Measurements from ENCODE around the gene ST6GALNAC4.

DNA sequence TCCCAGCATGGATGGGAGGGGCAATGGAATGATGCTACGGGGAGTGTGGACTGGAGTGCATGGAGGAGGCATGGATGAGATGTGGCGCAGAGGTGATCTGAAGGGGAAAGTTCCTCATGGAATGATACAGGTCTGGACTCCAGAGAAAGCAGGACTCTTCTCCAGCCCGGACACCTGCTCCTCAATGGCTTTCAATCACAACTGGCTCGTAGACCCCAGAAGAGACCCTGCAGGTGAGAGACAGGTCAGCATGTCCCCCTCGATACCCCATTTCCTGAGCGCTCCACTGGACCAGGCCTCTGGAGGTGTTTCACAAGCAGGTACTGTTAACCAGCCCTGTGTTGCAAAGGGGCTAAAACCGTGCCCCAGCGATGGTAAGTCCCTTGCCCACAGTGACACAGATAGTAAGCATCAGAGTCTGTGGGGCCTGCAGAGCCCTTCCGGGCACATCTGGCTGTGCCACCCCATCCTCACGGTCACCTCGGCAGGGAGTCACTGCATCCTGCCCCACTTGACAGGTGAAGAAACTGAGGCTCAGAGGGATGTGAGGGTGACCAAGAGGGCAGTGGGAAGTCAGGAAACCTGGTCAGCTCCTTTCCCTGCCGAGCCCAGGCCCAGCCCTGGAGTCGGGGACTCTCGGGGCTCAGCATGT, 26.3 kb upstream of the ST6GALNAC4 start:
- TF ChIP-seq, protein P1, sequence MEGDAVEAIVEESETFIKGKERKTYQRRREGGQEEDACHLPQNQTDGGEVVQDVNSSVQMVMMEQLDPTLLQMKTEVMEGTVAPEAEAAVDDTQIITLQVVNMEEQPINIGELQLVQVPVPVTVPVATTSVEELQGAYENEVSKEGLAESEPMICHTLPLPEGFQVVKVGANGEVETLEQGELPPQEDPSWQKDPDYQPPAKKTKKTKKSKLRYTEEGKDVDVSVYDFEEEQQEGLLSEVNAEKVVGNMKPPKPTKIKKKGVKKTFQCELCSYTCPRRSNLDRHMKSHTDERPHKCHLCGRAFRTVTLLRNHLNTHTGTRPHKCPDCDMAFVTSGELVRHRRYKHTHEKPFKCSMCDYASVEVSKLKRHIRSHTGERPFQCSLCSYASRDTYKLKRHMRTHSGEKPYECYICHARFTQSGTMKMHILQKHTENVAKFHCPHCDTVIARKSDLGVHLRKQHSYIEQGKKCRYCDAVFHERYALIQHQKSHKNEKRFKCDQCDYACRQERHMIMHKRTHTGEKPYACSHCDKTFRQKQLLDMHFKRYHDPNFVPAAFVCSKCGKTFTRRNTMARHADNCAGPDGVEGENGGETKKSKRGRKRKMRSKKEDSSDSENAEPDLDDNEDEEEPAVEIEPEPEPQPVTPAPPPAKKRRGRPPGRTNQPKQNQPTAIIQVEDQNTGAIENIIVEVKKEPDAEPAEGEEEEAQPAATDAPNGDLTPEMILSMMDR (optimal IDR thresholded peaks at IDR 0.05 in 1 of 3, IDR thresholded peaks at IDR 0.05 in 1 of 3, conservative IDR thresholded peaks at IDR 0.05 in 1 of 3; ENCODE audit: extremely low read depth in 1 of 3, insufficient read depth in 2 of 3, low read length in 3 of 3) = no peak
- TF ChIP-seq EZH2 (IDR thresholded peaks at IDR 0.05; ENCODE audit: low read length) = no peak
